IMR-90 (cell line): ENCODE measurements around the gene EFHD1.

Experiments
- BHLHE40 ChIP-seq: fragments of 150-350 bp; IDR thresholded peaks from 2 replicates; pipeline ENCODE4 v1.6.1; 2016; ENCODE audit warnings: mild to moderate bottlenecking, low read depth, low read length
- CEBPB ChIP-seq: IDR thresholded peaks from 2 replicates; pipeline ENCODE4 v1.6.1; 2012; ENCODE audit warnings: low read depth, low read length, improper control_type of control experiment
- CHD1 ChIP-seq: IDR thresholded peaks from 2 replicates; pipeline ENCODE4 v1.6.1; 2012; ENCODE audit warnings: low read depth, low read length, improper control_type of control experiment
- CTCF ChIP-seq: conservative IDR thresholded peaks from 2 replicates; pipeline ENCODE4 v1.5.1; 2012; ENCODE audit warnings: mild to moderate bottlenecking, low read depth, low read length, improper control_type of control experiment
- ELK1 ChIP-seq: fragments of 150-350 bp; IDR thresholded peaks from 2 replicates; pipeline ENCODE4 v1.6.1; 2016; ENCODE audit warnings: low read depth, mild to moderate bottlenecking, low read length, moderate library complexity, borderline replicate concordance
- FOS ChIP-seq: fragments of 150-350 bp; IDR thresholded peaks from 2 replicates; pipeline ENCODE4 v1.6.1; 2016; ENCODE audit warnings: low read depth, low read length
- MAZ ChIP-seq: IDR thresholded peaks from 2 replicates; pipeline ENCODE4 v1.6.1; 2012; ENCODE audit warnings: low read depth, mild to moderate bottlenecking, low read length, improper control_type of control experiment, moderate library complexity, borderline replicate concordance
- MXI1 ChIP-seq: IDR thresholded peaks from 2 replicates; pipeline ENCODE4 v1.6.1; 2012; ENCODE audit warnings: low read depth, mild to moderate bottlenecking, low read length, moderate library complexity, borderline replicate concordance
- POLR2A ChIP-seq: IDR thresholded peaks from 2 replicates; pipeline ENCODE4 v1.6.1; 2012; ENCODE audit warnings: mild to moderate bottlenecking, low read depth, low read length
- RAD21 ChIP-seq: IDR thresholded peaks from 2 replicates; pipeline ENCODE4 v1.6.1; 2012; ENCODE audit warnings: low read length, improper control_type of control experiment
- RCOR1 ChIP-seq: IDR thresholded peaks from 2 replicates; pipeline ENCODE4 v1.6.1; 2012; ENCODE audit warnings: mild to moderate bottlenecking, low read length, improper control_type of control experiment; ENCODE audit not compliant: insufficient replicate concordance
- RFX5 ChIP-seq: IDR thresholded peaks from 2 replicates; pipeline ENCODE4 v1.8.0; 2012; ENCODE audit warnings: low read depth, mild to moderate bottlenecking, low read length, moderate library complexity
- SMC3 ChIP-seq: fragments of 150-350 bp; IDR thresholded peaks from 2 replicates; pipeline ENCODE4 v1.6.1; 2016; ENCODE audit warnings: low read depth, mild to moderate bottlenecking, antibody characterized with exemption, low read length, moderate library complexity

- no peak for TF ChIP-seq CTCF
- TF ChIP-seq RAD21, result no peak
- no peak for TF ChIP-seq SMC3
- TF ChIP-seq POLR2A, result no peak
- no peak for TF ChIP-seq CEBPB
- TF ChIP-seq CHD1, result no peak
- no peak for TF ChIP-seq ELK1
- no peak for TF ChIP-seq BHLHE40
- no peak for TF ChIP-seq RFX5
- TF ChIP-seq MXI1, result no peak
- no peak for TF ChIP-seq MAZ
- no peak for TF ChIP-seq RCOR1
- no peak for TF ChIP-seq FOS
Observed at GRCh38 chr2:232586943-232587505, 46.4 kb upstream of the EFHD1 start.
